HG03575 (cell line): ENCODE measurements around the gene PRKCQ.

Experiments
- ATAC-seq: cut with Tn5 transposase; IDR thresholded peaks from one replicate; pipeline ENCODE4 v1.9.1; 2021; ENCODE audit not compliant: unreplicated experiment, insufficient number of reproducible peaks, low FRiP score; ENCODE audit errors: extremely low read depth

The PRKCQ gene

GRCh38 chr10:6402349-6402709, 177.7 kb downstream of the PRKCQ start:
- no peak for ATAC-seq

GRCh38 chr10:6401558-6402348, 178.3 kb downstream of the PRKCQ start:
- ATAC-seq: no peak

- no peak for ATAC-seq
These were observed 179.1 kb downstream of the PRKCQ start for GRCh38 chr10:6400821-6401465.

GRCh38 chr10:6400331-6400730, 179.7 kb downstream of the PRKCQ start:
- no peak for ATAC-seq

- ATAC-seq: no peak
These were observed 180.2 kb downstream of the PRKCQ start for GRCh38 chr10:6399879-6400278.

- no peak for ATAC-seq
These were observed 180.8 kb downstream of the PRKCQ start for GRCh38 chr10:6399231-6399741.

GRCh38 chr10:6398399-6398798, 181.7 kb downstream of the PRKCQ start:
- ATAC-seq: no peak

- ATAC-seq: no peak
These were observed 183.4 kb downstream of the PRKCQ start for GRCh38 chr10:6396652-6397051.

GRCh38 chr10:6396226-6396625, 183.8 kb downstream of the PRKCQ start:
- ATAC-seq: no peak

- no peak for ATAC-seq
These were observed 184.5 kb downstream of the PRKCQ start for GRCh38 chr10:6395606-6396005.

GRCh38 chr10:6394084-6394483, 186.0 kb downstream of the PRKCQ start:
- no peak for ATAC-seq

GRCh38 chr10:6393168-6393567, 186.9 kb downstream of the PRKCQ start:
- no peak for ATAC-seq

GRCh38 chr10:6390213-6390845, 189.7 kb downstream of the PRKCQ start:
- no peak for ATAC-seq

- no peak for ATAC-seq
These were observed 191.7 kb downstream of the PRKCQ start for GRCh38 chr10:6388261-6388893.

GRCh38 chr10:6386960-6387359, 193.1 kb downstream of the PRKCQ start:
- no peak for ATAC-seq

GRCh38 chr10:6386346-6386745, 193.7 kb downstream of the PRKCQ start:
- ATAC-seq: no peak

GRCh38 chr10:6385665-6386064, 194.4 kb downstream of the PRKCQ start:
- ATAC-seq: no peak

GRCh38 chr10:6384847-6385246, 195.2 kb downstream of the PRKCQ start:
- ATAC-seq: no peak

GRCh38 chr10:6384031-6384430, 196.0 kb downstream of the PRKCQ start:
- no peak for ATAC-seq
